Bone marrow (tissue), 2 donors: ENCODE measurements around the gene NLGN4Y.

ENCODE experiments used
- DNase-seq, 2 donors: peaks; one replicate each; lab custom pipeline; 2025; lab: John Stamatoyannopoulos, UW

The NLGN4Y gene

DNA sequence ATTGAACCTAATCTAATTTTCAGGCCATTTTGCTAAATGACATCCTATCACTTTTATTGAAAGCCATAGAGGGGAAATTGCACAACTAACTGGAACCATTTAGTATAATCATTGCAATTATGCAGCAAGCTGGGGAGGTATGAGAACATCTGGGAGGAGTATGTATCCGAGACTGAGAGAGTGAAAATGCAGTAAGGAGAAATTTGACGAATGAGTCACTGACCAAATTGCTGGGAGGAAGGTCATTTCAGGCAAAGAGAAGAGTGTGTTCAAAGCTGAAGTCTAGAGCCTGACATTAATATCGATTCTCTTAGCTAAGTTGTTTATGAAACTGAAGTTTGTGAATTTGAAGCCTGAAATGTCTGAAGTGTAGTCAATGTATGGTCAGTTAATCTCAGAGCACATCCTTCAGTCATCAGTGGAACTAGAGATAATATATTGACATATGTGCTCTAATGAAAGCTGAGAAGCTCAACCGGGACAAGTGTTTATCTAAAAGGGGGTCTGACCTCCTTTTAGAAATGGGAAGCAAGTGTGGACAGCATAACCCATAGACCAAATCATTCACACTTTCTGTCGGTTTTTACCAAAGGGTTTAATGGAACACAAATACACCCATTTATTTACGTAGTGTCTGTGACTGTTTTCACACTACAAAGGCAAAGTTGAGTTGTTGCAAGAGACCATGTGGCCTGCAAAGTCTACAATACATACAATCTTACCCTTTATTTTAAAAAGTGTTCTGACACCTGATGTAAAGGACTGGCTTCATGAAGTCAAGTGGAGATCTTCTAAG is 120.0 kb downstream of the NLGN4Y start:
- DNase-seq, result no peak

- DNase-seq, result no peak
Measured at GRCh38 chrY:14679181-14679580, 154.9 kb downstream of the NLGN4Y start.

DNA sequence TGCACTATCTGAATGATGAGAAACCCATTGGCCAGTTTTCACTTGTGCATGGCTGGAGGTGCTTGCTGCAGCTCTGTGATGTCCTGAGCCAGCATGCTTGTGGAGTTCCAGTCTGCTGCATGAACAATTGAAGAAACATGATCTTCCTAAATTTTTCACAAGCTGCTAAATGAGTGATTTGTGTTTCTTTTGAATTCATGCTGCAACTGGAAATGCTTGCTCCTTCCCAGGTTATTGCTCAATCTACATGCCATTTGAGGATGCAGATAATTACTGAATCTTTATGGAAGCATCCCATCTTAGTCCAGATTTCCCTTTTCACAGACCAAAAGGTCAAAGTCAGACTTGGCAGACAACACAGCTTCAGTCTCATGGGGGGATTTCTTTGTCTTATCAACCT is 170.2 kb downstream of the NLGN4Y start:
- no peak for DNase-seq

DNA sequence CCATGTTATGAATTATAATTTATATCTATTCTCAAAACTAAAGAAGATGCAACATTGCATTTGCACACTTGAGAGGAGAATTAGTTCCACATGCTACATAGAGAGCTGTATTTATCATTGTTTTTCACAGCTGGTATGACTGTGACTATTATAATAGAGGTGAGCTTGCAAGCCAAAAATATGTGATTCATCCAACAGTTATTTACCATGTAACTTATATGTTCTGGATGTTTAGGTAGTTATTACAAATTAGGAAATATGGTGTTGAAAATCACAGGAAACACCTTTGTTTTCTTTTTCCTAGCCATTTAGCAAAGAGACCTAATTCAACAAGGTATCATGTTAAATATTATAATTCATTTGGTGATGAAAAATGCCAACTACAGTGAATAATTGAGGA is 183.8 kb downstream of the NLGN4Y start:
- DNase-seq, result no peak

DNA sequence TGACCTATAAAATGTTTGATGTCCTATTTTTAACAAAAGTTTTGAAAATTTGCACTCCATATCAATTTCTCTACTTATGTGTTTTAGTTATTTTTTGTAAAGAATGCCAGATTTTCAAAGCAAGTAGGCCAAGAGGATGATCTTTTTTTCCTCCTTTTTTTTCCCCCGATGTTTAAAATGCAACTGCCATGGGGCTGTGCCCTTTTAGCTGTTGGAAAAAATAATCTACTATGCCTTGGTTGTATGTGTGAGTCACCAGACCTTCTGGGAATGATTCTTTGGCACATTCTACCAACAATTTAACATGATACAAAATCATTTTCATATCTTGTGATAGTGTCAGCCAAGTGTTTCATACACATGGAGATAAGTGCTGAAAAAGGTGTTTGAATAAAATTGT is 217.3 kb downstream of the NLGN4Y start:
- DNase-seq, result no peak

DNA sequence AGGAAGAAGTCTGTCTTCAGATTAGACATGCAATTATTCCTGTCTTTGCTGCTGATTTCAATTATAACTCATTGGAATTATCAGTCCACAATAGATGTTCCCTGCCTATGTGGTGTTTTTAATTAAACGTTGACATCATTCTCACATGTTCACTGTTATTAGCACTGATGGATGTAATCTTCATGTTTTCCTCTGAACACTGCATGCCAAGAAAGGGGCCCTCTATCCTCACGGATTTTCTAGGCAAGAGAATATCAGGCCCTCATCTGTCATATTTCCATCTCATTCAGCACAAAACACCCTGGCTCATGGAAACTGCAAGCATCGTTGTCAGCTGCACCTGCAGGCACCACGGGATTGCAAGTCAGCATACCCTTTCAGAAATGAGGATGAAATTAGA is 224.0 kb downstream of the NLGN4Y start:
- no peak for DNase-seq

- DNase-seq, result no peak
Measured at GRCh38 chrY:14755571-14755970, 231.2 kb downstream of the NLGN4Y start.

GRCh38 chrY:14762903-14763302 is 238.6 kb downstream of the NLGN4Y start:
- DNase-seq, result no peak

- DNase-seq, result no peak
Measured at GRCh38 chrY:14763600-14763999, 239.3 kb downstream of the NLGN4Y start.

DNA sequence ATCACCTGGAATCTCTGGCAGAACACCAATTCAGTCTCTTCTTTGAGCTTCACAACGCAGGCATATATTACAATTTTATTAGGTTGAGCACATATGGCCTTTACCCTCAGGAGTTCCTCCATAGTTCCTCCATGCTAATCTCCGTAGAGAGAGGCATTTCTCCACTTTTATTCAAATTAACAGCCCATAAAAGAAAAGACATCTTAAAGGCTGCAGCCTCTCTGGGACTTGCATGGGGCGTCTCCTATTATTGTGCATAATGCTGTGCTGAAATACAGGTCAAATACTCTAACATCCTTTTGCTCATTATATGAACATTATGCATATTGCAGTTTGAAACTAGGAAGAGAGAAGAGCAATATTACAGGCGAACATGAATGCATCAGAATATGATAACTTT is 253.9 kb downstream of the NLGN4Y start:
- DNase-seq, result no peak

- no peak for DNase-seq
Measured at GRCh38 chrY:14793104-14793503, 268.8 kb downstream of the NLGN4Y start.

GRCh38 chrY:14793674-14794073 is 269.3 kb downstream of the NLGN4Y start:
- DNase-seq, result no peak

DNA sequence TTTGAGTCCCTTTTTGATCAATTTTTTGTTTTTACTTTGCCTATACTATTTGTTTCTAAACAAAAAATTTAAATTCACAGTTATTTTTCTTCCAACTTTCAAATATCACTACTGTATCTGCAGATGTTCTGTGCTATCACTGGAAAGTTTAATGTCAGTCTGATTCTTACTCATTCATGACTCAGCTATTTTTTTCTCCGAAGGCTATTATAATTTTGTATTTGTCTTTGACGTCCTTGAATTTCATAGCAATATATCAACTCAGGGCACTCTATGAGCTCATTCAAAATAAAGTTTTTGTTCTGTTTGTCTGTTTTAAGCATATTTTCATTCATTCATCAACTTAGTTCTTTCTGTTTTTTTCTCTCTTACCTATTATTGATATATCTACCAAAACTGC is 273.7 kb downstream of the NLGN4Y start:
- no peak for DNase-seq

DNA sequence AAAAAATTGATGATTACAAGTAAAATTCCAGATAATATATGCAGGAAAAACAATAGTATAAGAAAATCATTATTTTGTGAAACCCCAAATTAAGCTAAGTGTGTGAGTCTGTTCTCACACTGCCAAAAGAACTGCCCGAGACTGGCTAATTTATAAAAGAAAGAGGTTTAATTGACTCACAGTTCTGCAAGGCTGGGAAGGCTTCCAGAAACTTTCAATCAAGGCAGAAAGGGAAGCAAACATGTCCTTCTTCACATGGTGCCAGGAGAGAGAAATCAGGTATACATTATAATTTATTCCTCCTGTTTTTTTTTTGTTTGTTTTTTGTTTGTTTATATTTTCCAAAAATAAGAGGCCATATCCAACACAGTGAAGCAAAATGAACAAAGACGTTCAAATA is 276.8 kb downstream of the NLGN4Y start:
- no peak for DNase-seq

DNA sequence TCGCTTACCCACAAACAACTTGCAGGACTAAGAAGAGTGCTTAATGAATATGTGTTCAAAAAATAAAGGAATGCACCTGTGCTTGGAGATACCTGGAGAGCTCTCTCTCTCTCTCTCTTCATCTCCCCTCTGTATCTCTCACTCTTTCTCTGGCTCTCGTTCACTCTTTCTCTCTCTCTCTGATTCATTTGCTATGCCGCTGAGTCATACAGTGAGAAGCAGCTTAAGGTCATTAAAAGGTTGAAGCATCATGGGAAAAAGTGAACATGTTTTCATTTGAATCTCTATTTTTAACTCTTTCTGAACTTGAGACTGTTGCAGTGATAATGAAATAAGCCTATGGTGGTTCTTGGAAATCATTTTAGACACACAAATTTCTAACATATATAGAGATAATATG is 277.8 kb downstream of the NLGN4Y start:
- DNase-seq, result no peak

DNA sequence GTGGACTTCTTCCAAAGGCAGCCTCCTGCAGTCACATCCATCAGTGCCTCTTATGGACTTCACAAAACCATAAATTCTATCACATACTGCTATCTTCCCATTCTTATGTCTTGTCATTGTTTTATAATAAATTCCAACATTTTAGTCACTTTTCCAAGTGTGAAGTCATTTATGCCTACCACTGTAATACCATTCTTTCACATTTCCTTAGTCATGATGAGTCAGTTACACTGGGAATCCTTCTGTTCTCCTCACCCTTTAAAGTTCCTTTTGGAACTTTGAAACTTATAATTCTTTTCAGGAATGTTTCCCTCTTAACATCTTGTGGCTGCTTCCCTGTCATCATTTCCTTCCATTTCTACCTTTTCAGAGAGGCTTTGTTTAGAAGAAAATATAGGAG is 279.7 kb downstream of the NLGN4Y start:
- no peak for DNase-seq

DNA sequence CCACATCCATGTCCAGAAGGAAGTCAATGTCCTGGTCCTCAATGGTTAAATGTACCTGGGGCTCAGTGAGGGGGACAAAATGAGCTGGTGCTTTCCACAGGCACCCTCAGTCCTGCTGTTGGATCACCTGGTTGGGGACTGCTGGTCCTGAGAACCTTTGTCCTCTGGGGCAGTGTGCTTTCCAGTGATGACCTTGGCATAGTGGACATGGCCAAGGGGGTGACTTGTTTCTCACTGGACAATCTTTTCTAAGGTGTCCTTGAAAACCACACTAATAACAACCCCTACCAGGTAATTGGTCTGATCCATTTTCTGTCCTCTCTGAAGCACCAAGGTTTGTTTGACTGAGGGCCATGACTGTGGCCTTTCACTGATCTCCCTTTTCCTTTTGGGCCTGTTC is 294.1 kb downstream of the NLGN4Y start:
- no peak for DNase-seq

DNA sequence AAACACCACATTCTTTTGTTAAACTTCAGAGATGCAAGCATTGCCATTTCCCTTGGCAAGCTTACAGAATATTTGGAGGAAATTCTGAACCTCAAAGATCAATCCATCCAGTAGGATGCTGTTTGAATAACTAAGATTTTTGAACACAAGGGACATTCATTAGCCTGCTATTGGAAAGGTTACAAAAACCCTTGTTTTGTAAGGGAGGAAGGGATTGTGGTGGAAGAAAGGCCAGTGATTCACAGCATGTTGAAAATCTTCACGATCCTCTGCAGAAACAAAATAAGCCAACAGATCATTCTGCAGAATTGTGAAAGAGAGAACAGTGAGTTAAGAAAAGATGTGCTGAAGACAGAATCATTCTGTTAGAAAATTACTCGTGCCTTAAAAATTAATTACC is 297.9 kb downstream of the NLGN4Y start:
- DNase-seq, result no peak

DNA sequence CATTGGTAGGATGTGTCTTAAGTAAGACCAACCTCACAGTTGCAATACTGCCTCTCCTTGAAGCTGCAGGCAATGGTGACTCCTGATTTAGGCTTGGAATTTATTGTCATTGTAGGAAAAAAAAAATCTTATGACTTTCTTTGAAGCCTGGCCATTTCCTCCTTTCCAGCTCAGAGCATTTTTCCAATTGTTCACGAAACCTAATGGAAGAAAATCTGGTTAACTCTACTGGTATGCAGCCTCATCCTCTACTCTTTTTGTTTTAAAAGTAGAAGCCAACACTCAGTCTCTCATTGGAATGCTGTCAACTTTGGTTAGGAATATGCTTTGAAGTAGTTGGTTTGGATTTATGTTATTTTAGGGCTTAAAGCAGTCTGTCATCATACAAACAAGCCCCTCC is 298.6 kb downstream of the NLGN4Y start:
- DNase-seq, result no peak

GRCh38 chrY:14824583-14824982 is 300.3 kb downstream of the NLGN4Y start:
- DNase-seq, result no peak

DNA sequence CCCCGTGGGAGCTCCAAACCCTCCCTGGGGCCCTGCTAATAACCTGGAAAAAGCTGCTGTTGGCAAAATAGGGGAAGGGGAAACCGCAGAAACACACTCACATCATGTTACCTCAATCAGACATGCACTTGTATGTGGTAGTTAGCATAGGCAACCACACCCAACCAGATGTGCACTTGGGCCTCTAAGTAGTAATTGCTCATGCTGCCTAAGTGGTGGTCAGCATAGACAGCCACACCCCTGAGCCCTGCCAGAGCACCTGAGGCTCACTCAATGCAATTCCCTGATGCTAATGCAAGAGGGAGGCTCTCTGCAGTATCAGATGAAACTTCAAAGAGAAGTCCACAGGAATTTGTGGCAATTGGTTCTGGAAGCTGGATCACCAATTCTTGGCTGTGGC is 301.4 kb downstream of the NLGN4Y start:
- no peak for DNase-seq

DNA sequence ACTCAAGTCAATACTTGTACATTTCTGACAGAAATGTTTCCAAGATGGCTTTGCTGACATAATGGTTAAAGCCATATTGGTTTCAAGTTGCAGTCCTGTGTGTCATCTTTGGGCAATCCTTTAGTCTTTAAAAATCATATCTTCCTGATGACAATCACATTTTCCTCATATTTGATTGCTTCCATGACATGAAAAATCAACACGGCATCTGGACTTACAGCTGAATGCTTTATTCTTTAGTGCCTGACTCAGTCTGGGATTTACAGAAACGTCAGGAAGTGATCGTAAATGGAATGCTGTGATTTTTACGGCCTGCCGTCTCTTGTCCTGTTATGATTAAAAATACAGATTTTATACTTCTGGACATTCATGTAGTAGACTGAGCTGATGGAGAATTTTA is 304.2 kb downstream of the NLGN4Y start:
- DNase-seq, result no peak

- DNase-seq, result no peak
Measured at GRCh38 chrY:14829366-14829885, 305.1 kb downstream of the NLGN4Y start.
